ENCODE measurements around the gene ERG. TPM values are rescaled to one million over a fixed set of nuclear protein-coding genes. Genes with fewer than 3 reads are reported as not detected.

Gene ERG
- total RNA-seq, 1 experiment from 2014 or later: 0.11 TPM

DNA sequence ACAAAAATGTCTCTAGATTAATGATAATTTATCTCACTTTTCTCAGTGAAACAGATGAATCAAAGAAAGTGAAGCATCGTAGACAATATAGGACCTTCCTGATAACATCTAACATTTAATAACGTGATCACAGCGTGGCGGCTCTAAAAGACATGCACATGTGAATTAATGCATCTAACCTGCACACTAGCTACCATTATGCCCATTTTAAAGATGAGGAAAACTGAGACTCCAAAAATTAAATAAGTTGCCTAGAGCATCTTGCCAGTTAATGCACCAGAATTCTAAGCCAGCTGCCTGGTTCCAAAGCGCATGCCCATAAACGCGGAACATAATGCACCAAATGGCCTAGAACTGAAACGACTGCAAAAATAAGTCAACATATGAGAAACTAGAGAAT lies 23.5 kb downstream of the ERG start:
- Histone ChIP-seq H3K56ac (ENCODE audit: insufficient read length, low read depth, low read length) (no peak overlapping the region), H4K5ac (ENCODE audit: insufficient read length, low read depth, low read length) (no peak overlapping the region), H3K9ac (ENCODE audit: extremely low read depth, insufficient read length, low read length) (no peak overlapping the region), H3K4me1 (ENCODE audit: insufficient read depth, low read length) (peaks cover 5% of the 10 kb centered on the region; the same call in 1 of the 2 replicates), H3K4ac (ENCODE audit: low read depth, low read length) (no peak overlapping the region), H4K91ac (ENCODE audit: insufficient read length, low read depth, low read length) (no peak overlapping the region), H3K18ac (ENCODE audit: insufficient read length, low read depth, low read length) (no peak overlapping the region), H2BK12ac (ENCODE audit: insufficient read length, low read depth, low read length) (no peak overlapping the region), H3K4me2 (ENCODE audit: insufficient read depth, insufficient read length, low read length) (no peak overlapping the region), H3K79me1 (ENCODE audit: insufficient read depth, low read depth, low read length, poor library complexity, severe bottlenecking) (no peaks in the 10 kb centered on the region), H2BK120ac (ENCODE audit: low read depth, low read length, poor library complexity, severe bottlenecking) (no peak overlapping the region), H3K23ac (ENCODE audit: insufficient read length, low read depth, low read length) (no peak overlapping the region), H3K23me2 (ENCODE audit: insufficient read length, low read depth, low read length, poor library complexity, severe bottlenecking) (no peaks in the 10 kb centered on the region), H3K14ac (ENCODE audit: insufficient read depth, low read length) (no peak overlapping the region), H2AFZ (ENCODE audit: low read length) (no peak overlapping the region), H3K9me3 (ENCODE audit: control insufficient read depth, low read depth, low read length) (no peaks in the 10 kb centered on the region), H3T11ph (ENCODE audit: low read length) (no peak overlapping the region), H2BK20ac (ENCODE audit: low read depth, low read length, poor library complexity, severe bottlenecking) (no peak overlapping the region), H2BK15ac (ENCODE audit: low read depth, low read length) (no peak overlapping the region), H4K8ac (replicated peaks; ENCODE audit: insufficient read length, low read depth, low read length) (no peak overlapping the region), H2AK5ac (ENCODE audit: insufficient read length, low read length) (no peak overlapping the region), H3K79me2 (ENCODE audit: insufficient read depth, low read length) (no peaks in the 10 kb centered on the region), H3K27ac (ENCODE audit: insufficient read length, low read depth, low read length) (no peak overlapping the region), H4K20me1 (ENCODE audit: control insufficient read depth, insufficient read depth, insufficient read length) (no peaks in the 10 kb centered on the region), H2BK5ac (ENCODE audit: insufficient read length, low read length) (no peak overlapping the region), H3K27me3 (ENCODE audit: insufficient read depth, low read length) (no peaks in the 10 kb centered on the region; the same call in 1 of the 2 replicates)
- WGBS (ENCODE audit: extremely low coverage, insufficient read length, low lambda C conversion rate): no CpG with 5 or more reads among the region's 8 CpGs
- no peak overlapping the region for H3K4me3 Mint-ChIP-seq
- H3K27me3 Mint-ChIP-seq (ENCODE audit: low read depth): peaks cover 34% of the 10 kb centered on the region
- H3K27ac Mint-ChIP-seq: no peak overlapping the region
- no peaks in the 10 kb centered on the region; a peak in 2 of 5 replicates for H3K9me3 Mint-ChIP-seq
- no peak for DNase-seq
- H3K36me3 Mint-ChIP-seq (ENCODE audit: insufficient read depth in 1 of 3, low read depth in 3 of 3): no peaks in the 10 kb centered on the region
- H3K4me1 Mint-ChIP-seq: peaks cover 25 to 30% of the 10 kb centered on the region in 2 experiments
- TF ChIP-seq, protein P1, sequence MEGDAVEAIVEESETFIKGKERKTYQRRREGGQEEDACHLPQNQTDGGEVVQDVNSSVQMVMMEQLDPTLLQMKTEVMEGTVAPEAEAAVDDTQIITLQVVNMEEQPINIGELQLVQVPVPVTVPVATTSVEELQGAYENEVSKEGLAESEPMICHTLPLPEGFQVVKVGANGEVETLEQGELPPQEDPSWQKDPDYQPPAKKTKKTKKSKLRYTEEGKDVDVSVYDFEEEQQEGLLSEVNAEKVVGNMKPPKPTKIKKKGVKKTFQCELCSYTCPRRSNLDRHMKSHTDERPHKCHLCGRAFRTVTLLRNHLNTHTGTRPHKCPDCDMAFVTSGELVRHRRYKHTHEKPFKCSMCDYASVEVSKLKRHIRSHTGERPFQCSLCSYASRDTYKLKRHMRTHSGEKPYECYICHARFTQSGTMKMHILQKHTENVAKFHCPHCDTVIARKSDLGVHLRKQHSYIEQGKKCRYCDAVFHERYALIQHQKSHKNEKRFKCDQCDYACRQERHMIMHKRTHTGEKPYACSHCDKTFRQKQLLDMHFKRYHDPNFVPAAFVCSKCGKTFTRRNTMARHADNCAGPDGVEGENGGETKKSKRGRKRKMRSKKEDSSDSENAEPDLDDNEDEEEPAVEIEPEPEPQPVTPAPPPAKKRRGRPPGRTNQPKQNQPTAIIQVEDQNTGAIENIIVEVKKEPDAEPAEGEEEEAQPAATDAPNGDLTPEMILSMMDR (conservative IDR thresholded peaks at IDR 0.05): no peak

Measured in H9 (cell line).